Neural cell (in vitro differentiated cells): Measurements from ENCODE around the gene PLEKHA4. TPM values are rescaled to one million over a fixed set of nuclear protein-coding genes. Genes with fewer than 3 reads are reported as not detected.

Experiments
- H2AFZ ChIP-seq: fragments of 200-600, 300-800 bp; sonication (generic), shearing (Covaris generic); 2 replicates; pipeline ENCODE4 v1.6.0; 2014; ENCODE audit warnings: low read depth, mild to moderate bottlenecking, antibody characterized with exemption, low read length, moderate library complexity
- H3F3A ChIP-seq: fragments of 200-600 bp; shearing (Covaris generic); 2 replicates; pipeline ENCODE4 v1.6.1; 2016; ENCODE audit warnings: mild to moderate bottlenecking, moderate library complexity, mixed read lengths, antibody characterized with exemption, low read length; ENCODE audit not compliant: insufficient read depth, poor library complexity, severe bottlenecking
- H3K27ac ChIP-seq: fragments of 200-600, 300-800 bp; sonication (generic), shearing (Covaris generic); 2 replicates; pipeline ENCODE4 v1.5.1; 2014; ENCODE audit warnings: mild to moderate bottlenecking, low read length, moderate library complexity
- H3K27me3 ChIP-seq: fragments of 300-800, 200-600 bp; sonication (generic), shearing (Covaris generic); 2 replicates; pipeline ENCODE4 v1.6.0; 2014; ENCODE audit warnings: mild to moderate bottlenecking, low read depth, low read length, moderate library complexity; ENCODE audit not compliant: insufficient read depth
- H3K36me3 ChIP-seq: fragments of 300-800, 200-600 bp; sonication (generic), shearing (Covaris generic); 2 replicates; pipeline ENCODE4 v1.5.1; 2014; ENCODE audit warnings: mild to moderate bottlenecking, antibody characterized with exemption, low read length, moderate library complexity; ENCODE audit not compliant: insufficient read depth
- H3K4me2 ChIP-seq: fragments of 300-800, 200-600 bp; sonication (generic), shearing (Covaris generic); 2 replicates; pipeline ENCODE4 v1.6.0; 2014; ENCODE audit warnings: mild to moderate bottlenecking, low read length
- H3K4me3 ChIP-seq: fragments of 300-800, 200-600 bp; sonication (generic), shearing (Covaris generic); 2 replicates; pipeline ENCODE4 v1.5.1; 2014; ENCODE audit warnings: mild to moderate bottlenecking, low read length, moderate library complexity
- H3K79me2 ChIP-seq: fragments of 200-600 bp; shearing (Covaris generic); replicated peaks from 2 replicates; pipeline ENCODE4 v1.6.0; 2014; ENCODE audit warnings: mild to moderate bottlenecking, low read length, moderate library complexity; ENCODE audit not compliant: insufficient read depth
- H3K9ac ChIP-seq: fragments of 300-800, 200-600 bp; sonication (generic), shearing (Covaris generic); 2 replicates; pipeline ENCODE4 v1.6.1; 2016; ENCODE audit warnings: mild to moderate bottlenecking, low read length, mixed read lengths
- H3K9me2 ChIP-seq: fragments of 200-600 bp; shearing (Covaris generic); 2 replicates; pipeline ENCODE4 v1.6.1; 2016; ENCODE audit warnings: mild to moderate bottlenecking, low read length, mixed read lengths; ENCODE audit not compliant: insufficient read depth
- H3K9me3 ChIP-seq: fragments of 200-600, 300-800 bp; sonication (generic), shearing (Covaris generic); 2 replicates; pipeline ENCODE4 v1.6.1; 2016; ENCODE audit warnings: mild to moderate bottlenecking, mixed run types, low read length, moderate library complexity, mixed read lengths
- H4K20me1 ChIP-seq: fragments of 200-600 bp; shearing (Covaris generic); 2 replicates; pipeline ENCODE4 v1.6.1; 2016; ENCODE audit warnings: mild to moderate bottlenecking, mixed run types; ENCODE audit not compliant: insufficient read depth
- CTCF ChIP-seq: fragments of 450-650 bp; IDR thresholded peaks from 2 replicates; pipeline ENCODE4 v1.5.1; 2014; ENCODE audit warnings: antibody characterized with exemption, mild to moderate bottlenecking, moderate library complexity; ENCODE audit not compliant: poor library complexity, severe bottlenecking
- EP300 ChIP-seq: fragments of 450-650 bp; conservative IDR thresholded peaks from 2 replicates; pipeline ENCODE4 v1.6.1; 2014; ENCODE audit warnings: antibody characterized with exemption, mild to moderate bottlenecking, moderate library complexity; ENCODE audit not compliant: poor library complexity, severe bottlenecking
- EZH2 ChIP-seq: fragments of 200-600, 300-800 bp; shearing (Covaris generic), sonication (generic); IDR thresholded peaks from 2 replicates; pipeline ENCODE4 v1.6.1; 2014; ENCODE audit warnings: antibody characterized with exemption, low read length, borderline replicate concordance, mild to moderate bottlenecking; ENCODE audit not compliant: insufficient read depth, poor library complexity, severe bottlenecking
- MXI1 ChIP-seq: fragments of 450-650 bp; conservative IDR thresholded peaks from 2 replicates; pipeline ENCODE4 v1.6.1; 2014; ENCODE audit warnings: antibody characterized with exemption, mild to moderate bottlenecking; ENCODE audit not compliant: poor library complexity, severe bottlenecking
- POLR2AphosphoS5 ChIP-seq: IDR thresholded peaks from 2 replicates; pipeline ENCODE4 v1.6.1; 2012
- RAD21 ChIP-seq: fragments of 450-650 bp; conservative IDR thresholded peaks from 2 replicates; pipeline ENCODE4 v1.6.1; 2014; ENCODE audit warnings: antibody characterized with exemption, mild to moderate bottlenecking, moderate library complexity
- REST ChIP-seq: IDR thresholded peaks from 2 replicates; pipeline ENCODE4 v1.6.1; 2012; ENCODE audit warnings: borderline replicate concordance
- SMC3 ChIP-seq: fragments of 450-650 bp; conservative IDR thresholded peaks from 2 replicates; pipeline ENCODE4 v1.6.1; 2014; ENCODE audit warnings: antibody characterized with exemption, mild to moderate bottlenecking, moderate library complexity; ENCODE audit not compliant: poor library complexity
- TAF1 ChIP-seq: IDR thresholded peaks from 2 replicates; pipeline ENCODE4 v1.6.1; 2012; ENCODE audit warnings: low read depth
- polyA plus RNA-seq: library from polyadenylated mRNA; depleted of rRNA; stranded (reverse); fragments of >200 nt; gene quantifications from 2 replicates; pipeline ENCODE4 v1.2.3, GENCODE V29; 2014

The PLEKHA4 gene
- polyA plus RNA-seq, 1 donor from 2014 or later, result not detected

GRCh38 chr19:48845384-48845783 is 23.0 kb downstream of the PLEKHA4 start:
- Histone ChIP-seq H3F3A (no peaks in the 10 kb centered on the region), H3K9me3 (no peaks in the 10 kb centered on the region), H3K4me3 (no peak overlapping the region), H3K79me2 (no peaks in the 10 kb centered on the region), H3K4me2 (no peak overlapping the region), H4K20me1 (no peaks in the 10 kb centered on the region), H2AFZ (no peak overlapping the region), H3K9me2 (no peaks in the 10 kb centered on the region), H3K27me3 (no peaks in the 10 kb centered on the region), H3K36me3 (no peaks in the 10 kb centered on the region), H3K27ac (no peak overlapping the region), H3K9ac (no peak overlapping the region)
- TF ChIP-seq MXI1, result no peak
- no peak for TF ChIP-seq SMC3

- Histone ChIP-seq H3K4me2 (no peak overlapping the region), H3K9me3 (no peaks in the 10 kb centered on the region), H2AFZ (no peak overlapping the region), H3K79me2 (no peaks in the 10 kb centered on the region), H3K27ac (no peak overlapping the region), H3F3A (no peaks in the 10 kb centered on the region), H3K36me3 (no peaks in the 10 kb centered on the region), H3K9ac (no peak overlapping the region), H3K9me2 (no peaks in the 10 kb centered on the region), H4K20me1 (no peaks in the 10 kb centered on the region), H3K27me3 (no peaks in the 10 kb centered on the region), H3K4me3 (no peak overlapping the region)
- TF ChIP-seq SMC3 (no peak), POLR2AphosphoS5 (no peak), REST (no peak), EZH2 (no peak), CTCF (no peak), MXI1 (no peak), EP300 (no peak), TAF1 (no peak), RAD21 (no peak)
These were observed 23.9 kb downstream of the PLEKHA4 start for GRCh38 chr19:48844472-48844871.

GRCh38 chr19:48842789-48843162 is 25.6 kb downstream of the PLEKHA4 start:
- Histone ChIP-seq H3F3A (no peaks in the 10 kb centered on the region), H3K4me3 (no peak overlapping the region), H3K79me2 (no peaks in the 10 kb centered on the region), H4K20me1 (no peaks in the 10 kb centered on the region), H3K27me3 (no peaks in the 10 kb centered on the region), H2AFZ (no peak overlapping the region), H3K36me3 (no peaks in the 10 kb centered on the region), H3K9me3 (no peaks in the 10 kb centered on the region), H3K9me2 (no peaks in the 10 kb centered on the region), H3K9ac (no peak overlapping the region), H3K27ac (no peak overlapping the region), H3K4me2 (no peak overlapping the region)
- TF ChIP-seq EP300, result no peak
- TF ChIP-seq TAF1, result no peak
- no peak for TF ChIP-seq EZH2
- no peak for TF ChIP-seq REST
- TF ChIP-seq RAD21, result peak; percentile 85
- peak; percentile 92 for TF ChIP-seq CTCF
- TF ChIP-seq SMC3, result peak; percentile 93
- no peak for TF ChIP-seq POLR2AphosphoS5
